ENCODE measurements around the gene HEG1. TPM values are rescaled to one million over a fixed set of nuclear protein-coding genes. Genes with fewer than 3 reads are reported as not detected.
A peak's percentile ranks its signal among the peaks of the same experiment; 100 is the strongest.

HEG1 gene
- total and polyA plus RNA-seq, 2 of the 13 experiments (the other 11 are each of a cell fraction or from before 2014, with no cell fraction given) = 10.7 to 18.2 TPM

- intact Hi-C loops (cut with micrococcal nuclease; ENCODE audit: unreplicated experiment) (no loop called here), in situ Hi-C loops (cut with HindIII; ENCODE audit: extremely low pct_ligation_motif_present, low pct_unique_long_range_greater_than_20kb) (no loop called here)
- Histone ChIP-seq H3K27me3 (ENCODE audit: control insufficient read depth in 1 of 2, insufficient read depth in 2 of 2, low read length in 2 of 2) (no peaks in the 10 kb centered on the region), H3K4me2 (ENCODE audit: low read depth, low read length) (no peak overlapping the region), H3K27ac (ENCODE audit: extremely low read length, insufficient read depth, low read length) (no peak overlapping the region), H3K36me3 (replicated peaks in 1 of 2; ENCODE audit: control insufficient read depth in 1 of 2, insufficient read depth in 2 of 2, low read length in 2 of 2) (peaks cover 9 to 39% of the 10 kb centered on the region in 2 experiments), H3K9me3 (ENCODE audit: low read length) (no peaks in the 10 kb centered on the region), H3K79me2 (ENCODE audit: insufficient read depth, low read length) (no peaks in the 10 kb centered on the region), H2AFZ (ENCODE audit: low read length) (no peak overlapping the region), H3K9ac (ENCODE audit: insufficient read depth, low read depth, low read length) (no peak overlapping the region), H3K4me1 (ENCODE audit: insufficient read depth, low read length) (peaks cover 80% of the 10 kb centered on the region), H4K20me1 (ENCODE audit: insufficient read depth, low read length) (no peaks in the 10 kb centered on the region), H3K4me3 (replicated peaks in 1 of 3; ENCODE audit: insufficient read depth in 1 of 3, low read depth in 2 of 3, low read length in 3 of 3) (no peak overlapping the region)
- DNase-seq (ENCODE audit: low spot score) = no peak
- CTCF ChIA-PET (ENCODE audit: low intra/inter-chr PET ratio, low total read pairs) = no interaction called here
- BruUV-seq (replicated peaks) = no TSS peak
- no peak for ATAC-seq
- WGBS (ENCODE audit: low lambda C conversion rate) = 97% methylated on average over 5 of the region's 5 CpGs
- TF ChIP-seq ZNF282 (IDR thresholded peaks at IDR 0.05; ENCODE audit: partially characterized antibody) (no peak), CENPBD1 (CRISPR knock-in tag; IDR thresholded peaks at IDR 0.05; ENCODE audit: borderline replicate concordance, low read depth) (no peak), FOXJ3 (CRISPR knock-in tag; IDR thresholded peaks at IDR 0.05; ENCODE audit: borderline replicate concordance) (no peak)
- FAIRE-seq = no peak
- POLR2A ChIA-PET = interaction anchor here (1.3 kb wide), 1 partner anchor 57 kb away, joined by 3 read pairs; no protein-coding TSS in a partner anchor
Measured at GRCh38 chr3:125005676-125006075, 50.1 kb downstream of the HEG1 start.

GRCh38 chr3:125005222-125005621, 50.6 kb downstream of the HEG1 start:
- Histone ChIP-seq H3K79me2 (ENCODE audit: insufficient read depth, low read length) (no peaks in the 10 kb centered on the region), H4K20me1 (ENCODE audit: insufficient read depth, low read length) (no peaks in the 10 kb centered on the region), H3K9me3 (ENCODE audit: low read length) (no peaks in the 10 kb centered on the region), H2AFZ (ENCODE audit: low read length) (no peak overlapping the region), H3K27ac (ENCODE audit: extremely low read length, insufficient read depth, low read length) (peak overlapping the region; percentile 100), H3K9ac (ENCODE audit: insufficient read depth, low read depth, low read length) (no peak overlapping the region), H3K27me3 (ENCODE audit: control insufficient read depth in 1 of 2, insufficient read depth in 2 of 2, low read length in 2 of 2) (no peaks in the 10 kb centered on the region), H3K4me2 (ENCODE audit: low read depth, low read length) (no peak overlapping the region), H3K4me1 (ENCODE audit: insufficient read depth, low read length) (peaks cover 80% of the 10 kb centered on the region), H3K36me3 (replicated peaks in 1 of 2; ENCODE audit: control insufficient read depth in 1 of 2, insufficient read depth in 2 of 2, low read length in 2 of 2) (peaks cover 10 to 36% of the 10 kb centered on the region in 2 experiments), H3K4me3 (replicated peaks in 1 of 3; ENCODE audit: insufficient read depth in 1 of 3, low read depth in 2 of 3, low read length in 3 of 3) (no peak overlapping the region)
- ChIA-PET CTCF (ENCODE audit: low intra/inter-chr PET ratio, low total read pairs) (no interaction called here), POLR2A (interaction anchor here (1.3 kb wide), 1 partner anchor 58 kb away, joined by 3 read pairs; no protein-coding TSS in a partner anchor)
- FAIRE-seq (no peak), DNase-seq (ENCODE audit: low spot score) (no peak), ATAC-seq (no peak)
- intact Hi-C loops (cut with micrococcal nuclease; ENCODE audit: unreplicated experiment) (no loop called here), in situ Hi-C loops (cut with HindIII; ENCODE audit: extremely low pct_ligation_motif_present, low pct_unique_long_range_greater_than_20kb) (no loop called here)
- no TSS peak for BruUV-seq (replicated peaks)
- no peak for TF ChIP-seq ZNF546 (CRISPR knock-in tag; conservative IDR thresholded peaks at IDR 0.05)
- WGBS (ENCODE audit: low lambda C conversion rate) = 84% methylated on average over 4 of the region's 4 CpGs

All from HepG2 (cell line).